ENCODE measurements around the gene BTK. TPM values are rescaled to one million over a fixed set of nuclear protein-coding genes. Genes with fewer than 3 reads are reported as not detected.
A peak's percentile ranks its signal among the peaks of the same experiment; 100 is the strongest.

The BTK gene
- total RNA-seq, 1 donor from 2014 or later, result 0.43 TPM

- Histone ChIP-seq H3K27me3 (ENCODE audit: insufficient read depth, low read length) (no peaks in the 10 kb centered on the region), H3K4me1 (ENCODE audit: insufficient read depth, low read length) (peaks cover 6% of the 10 kb centered on the region), H4K20me1 (ENCODE audit: insufficient read depth, low read length) (peaks cover 15% of the 10 kb centered on the region), H3K27ac (ENCODE audit: low read depth, low read length) (peak overlapping the region; percentile 98), H3K4me2 (ENCODE audit: low read length) (peak overlapping the region; percentile 95), H2AFZ (ENCODE audit: low read depth, low read length) (peak overlapping the region; percentile 89), H3K36me3 (ENCODE audit: insufficient read depth, low read length) (peaks cover 3% of the 10 kb centered on the region), H3K9me3 (ENCODE audit: insufficient read depth, low read depth, low read length) (no peaks in the 10 kb centered on the region), H3K79me2 (ENCODE audit: insufficient read depth, low read length) (peaks cover 59% of the 10 kb centered on the region), H3K4me3 (ENCODE audit: insufficient read depth, low read depth, low read length) (peak overlapping the region; percentile 95), H3K9ac (ENCODE audit: low read length) (peak overlapping the region; percentile 100)
- Mint-ChIP-seq H3K36me3 (ENCODE audit: low read depth, unreplicated experiment) (no peaks in the 10 kb centered on the region), H3K27me3 (ENCODE audit: low read depth, unreplicated experiment) (no peaks in the 10 kb centered on the region), H3K9me3 (ENCODE audit: unreplicated experiment) (no peaks in the 10 kb centered on the region), H3K4me1 (ENCODE audit: low read depth, unreplicated experiment) (peaks cover 6% of the 10 kb centered on the region), H3K4me3 (ENCODE audit: unreplicated experiment) (peak overlapping the region; percentile 99), H3K27ac (ENCODE audit: unreplicated experiment) (peak overlapping the region; percentile 98)
- no peak for TF ChIP-seq EZH2 (IDR thresholded peaks at IDR 0.05; ENCODE audit: insufficient read depth, low read length)
- TF ChIP-seq CTCF (IDR thresholded peaks at IDR 0.05; ENCODE audit: insufficient read depth, low read depth, low read length), result no peak
- FAIRE-seq, result no peak
- DNase-seq (ENCODE audit: low read depth), result no peak
Observed at GRCh38 chrX:101407167-101407747, 21.3 kb upstream of the BTK start.

- H3K27me3 Mint-ChIP-seq (ENCODE audit: low read depth, unreplicated experiment), result no peaks in the 10 kb centered on the region
- H4K20me1 ChIP-seq (ENCODE audit: insufficient read depth, low read length), result no peaks in the 10 kb centered on the region
- H3K36me3 Mint-ChIP-seq (ENCODE audit: low read depth, unreplicated experiment), result no peaks in the 10 kb centered on the region
- no peak overlapping the region for H3K4me3 Mint-ChIP-seq (ENCODE audit: unreplicated experiment)
- no peak for TF ChIP-seq CTCF (IDR thresholded peaks at IDR 0.05; ENCODE audit: insufficient read depth, low read depth, low read length)
- TF ChIP-seq EZH2 (IDR thresholded peaks at IDR 0.05; ENCODE audit: insufficient read depth, low read length), result no peak
- no peaks in the 10 kb centered on the region for H3K4me1 ChIP-seq (ENCODE audit: insufficient read depth, low read length)
- DNase-seq (ENCODE audit: low read depth), result no peak
- no peaks in the 10 kb centered on the region for H3K4me1 Mint-ChIP-seq (ENCODE audit: low read depth, unreplicated experiment)
- no peak overlapping the region for H3K4me2 ChIP-seq (ENCODE audit: low read length)
- no peaks in the 10 kb centered on the region for H3K27me3 ChIP-seq (ENCODE audit: insufficient read depth, low read length)
- H3K4me3 ChIP-seq (ENCODE audit: insufficient read depth, low read depth, low read length), result no peak overlapping the region
- H3K9ac ChIP-seq (ENCODE audit: low read length), result no peak overlapping the region
- no peaks in the 10 kb centered on the region for H3K9me3 Mint-ChIP-seq (ENCODE audit: unreplicated experiment)
- no peaks in the 10 kb centered on the region for H3K79me2 ChIP-seq (ENCODE audit: insufficient read depth, low read length)
- no peak overlapping the region for H3K27ac ChIP-seq (ENCODE audit: low read depth, low read length)
- peaks cover 11% of the 10 kb centered on the region for H3K36me3 ChIP-seq (ENCODE audit: insufficient read depth, low read length)
- no peak for FAIRE-seq
- H3K9me3 ChIP-seq (ENCODE audit: insufficient read depth, low read depth, low read length), result no peaks in the 10 kb centered on the region
- H3K27ac Mint-ChIP-seq (ENCODE audit: unreplicated experiment), result no peak overlapping the region
- H2AFZ ChIP-seq (ENCODE audit: low read depth, low read length), result no peak overlapping the region
Observed at GRCh38 chrX:101399825-101400224, 13.8 kb upstream of the BTK start.

- Histone ChIP-seq H3K27ac (ENCODE audit: low read depth, low read length) (no peak overlapping the region), H2AFZ (ENCODE audit: low read depth, low read length) (no peak overlapping the region), H3K36me3 (ENCODE audit: insufficient read depth, low read length) (peaks cover 11% of the 10 kb centered on the region), H3K27me3 (ENCODE audit: insufficient read depth, low read length) (no peaks in the 10 kb centered on the region), H3K4me3 (ENCODE audit: insufficient read depth, low read depth, low read length) (no peak overlapping the region), H3K4me1 (ENCODE audit: insufficient read depth, low read length) (no peaks in the 10 kb centered on the region), H4K20me1 (ENCODE audit: insufficient read depth, low read length) (peaks cover 7% of the 10 kb centered on the region), H3K79me2 (ENCODE audit: insufficient read depth, low read length) (no peaks in the 10 kb centered on the region), H3K4me2 (ENCODE audit: low read length) (no peak overlapping the region), H3K9me3 (ENCODE audit: insufficient read depth, low read depth, low read length) (no peaks in the 10 kb centered on the region), H3K9ac (ENCODE audit: low read length) (no peak overlapping the region)
- H3K4me1 Mint-ChIP-seq (ENCODE audit: low read depth, unreplicated experiment), result peaks cover under 1% of the 10 kb centered on the region
- H3K9me3 Mint-ChIP-seq (ENCODE audit: unreplicated experiment), result no peaks in the 10 kb centered on the region
- FAIRE-seq (no peak), DNase-seq (ENCODE audit: low read depth) (no peak)
- no peaks in the 10 kb centered on the region for H3K27me3 Mint-ChIP-seq (ENCODE audit: low read depth, unreplicated experiment)
- no peak overlapping the region for H3K27ac Mint-ChIP-seq (ENCODE audit: unreplicated experiment)
- TF ChIP-seq EZH2 (IDR thresholded peaks at IDR 0.05; ENCODE audit: insufficient read depth, low read length) (no peak), CTCF (IDR thresholded peaks at IDR 0.05; ENCODE audit: insufficient read depth, low read depth, low read length) (no peak)
- H3K36me3 Mint-ChIP-seq (ENCODE audit: low read depth, unreplicated experiment), result no peaks in the 10 kb centered on the region
- H3K4me3 Mint-ChIP-seq (ENCODE audit: unreplicated experiment), result no peak overlapping the region
Observed at GRCh38 chrX:101398694-101399093, 12.7 kb upstream of the BTK start.
